Measurements from ENCODE around the gene ZBTB38.

ZBTB38 gene

DNA sequence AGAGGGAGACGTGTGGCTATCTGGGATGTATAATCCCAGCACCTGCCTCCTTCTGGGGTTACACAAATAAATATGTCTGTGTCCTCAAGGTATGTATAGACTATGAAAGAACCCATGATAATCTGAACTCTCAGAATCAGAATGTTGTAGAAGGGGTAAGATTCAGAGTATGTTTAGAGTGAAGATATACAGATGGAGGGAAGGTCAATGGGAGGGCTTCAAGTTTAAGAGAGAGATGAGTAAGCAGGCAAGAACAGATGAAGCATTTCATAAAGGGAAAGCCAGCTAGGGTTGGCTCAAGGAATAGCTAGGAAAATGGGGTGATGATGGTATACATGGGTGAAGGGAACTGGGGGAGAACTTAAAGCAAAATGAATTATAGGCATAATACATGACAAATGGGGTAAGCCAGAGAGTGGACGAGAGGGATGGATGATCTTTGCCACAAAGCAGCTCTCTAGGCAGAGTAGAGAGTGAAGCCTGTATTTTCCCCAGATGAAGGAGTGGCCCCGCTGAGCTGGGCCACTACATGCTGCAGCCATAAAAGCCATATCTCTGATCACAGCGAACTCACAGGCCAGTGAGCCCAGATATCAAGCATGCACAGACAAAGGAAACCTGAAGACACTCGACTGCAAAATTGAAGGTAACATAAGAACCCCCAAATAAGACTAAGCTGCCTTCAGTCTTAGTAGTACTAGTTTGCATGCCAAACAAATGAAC, 15.9 kb upstream of the ZBTB38 start:
- no peaks in the 10 kb centered on the region for H3K27me3 ChIP-seq (ENCODE audit: control insufficient read depth in 2 of 2, insufficient read depth in 2 of 2, low read length in 2 of 2)
- H3K9me3 ChIP-seq (ENCODE audit: control insufficient read depth in 2 of 2, low read length in 2 of 2) = no peaks in the 10 kb centered on the region
- no peak overlapping the region for H3K4me3 ChIP-seq (ENCODE audit: low read length in 2 of 2)
- no peak overlapping the region for H3K9ac ChIP-seq (ENCODE audit: low read depth in 1 of 2, low read length in 2 of 2)
- H3K4me1 ChIP-seq (ENCODE audit: control insufficient read depth in 2 of 2, insufficient read depth in 2 of 2, low read length in 2 of 2) = peaks cover 2 to 3% of the 10 kb centered on the region in 2 donors
- no peak overlapping the region for H3K27ac ChIP-seq (ENCODE audit: low read depth in 2 of 2, low read length in 2 of 2)
- H3K36me3 ChIP-seq (ENCODE audit: control insufficient read depth in 2 of 2, insufficient read depth in 2 of 2, low read length in 2 of 2) = no peaks in the 10 kb centered on the region

DNA sequence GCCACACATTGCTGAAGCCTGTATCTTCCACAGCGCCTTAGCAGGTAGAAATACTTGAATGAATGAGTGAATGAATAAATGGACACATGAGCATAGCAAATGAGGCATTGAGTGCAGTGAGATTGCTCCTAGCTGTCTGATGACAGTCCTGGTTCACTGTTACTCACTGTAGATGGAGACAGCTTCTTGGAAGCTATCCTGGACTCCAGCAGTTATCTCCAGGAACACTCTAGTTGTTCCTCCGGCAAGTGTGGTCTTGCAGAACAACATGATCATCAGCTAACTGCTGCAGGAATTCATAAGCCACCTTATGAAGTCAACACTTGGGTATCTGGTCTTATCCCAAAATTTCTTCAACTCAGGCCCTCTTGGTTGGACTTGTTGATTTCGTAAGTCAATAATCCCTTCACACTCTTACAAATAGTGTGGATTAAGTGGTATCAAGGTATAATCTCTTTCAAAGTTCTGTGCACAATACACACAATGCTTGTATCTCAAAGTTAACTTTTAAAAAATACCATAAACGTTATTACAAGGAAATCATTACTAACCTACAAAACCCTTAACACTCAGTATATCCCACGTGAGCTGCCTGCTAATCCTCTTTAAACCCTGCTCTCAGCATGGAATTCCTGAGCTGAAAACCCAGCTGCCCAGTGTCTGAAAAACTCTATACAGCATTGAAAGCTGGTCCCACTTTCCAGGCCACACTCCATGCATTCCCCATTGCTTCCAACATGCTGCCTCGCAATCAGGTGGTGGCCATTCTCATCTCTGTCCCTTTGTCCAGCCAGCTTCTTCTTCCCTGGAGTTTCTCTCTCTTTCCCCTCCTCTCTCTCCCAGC, 14.4 kb upstream of the ZBTB38 start:
- no peaks in the 10 kb centered on the region for H3K4me1 ChIP-seq (ENCODE audit: control insufficient read depth in 2 of 2, insufficient read depth in 2 of 2, low read length in 2 of 2)
- H3K9ac ChIP-seq (ENCODE audit: low read depth in 1 of 2, low read length in 2 of 2) = no peak overlapping the region
- H3K9me3 ChIP-seq (ENCODE audit: control insufficient read depth in 2 of 2, low read length in 2 of 2) = no peaks in the 10 kb centered on the region
- H3K36me3 ChIP-seq (ENCODE audit: control insufficient read depth in 2 of 2, insufficient read depth in 2 of 2, low read length in 2 of 2) = no peaks in the 10 kb centered on the region
- no peak overlapping the region for H3K27ac ChIP-seq (ENCODE audit: low read depth in 2 of 2, low read length in 2 of 2)
- H3K27me3 ChIP-seq (ENCODE audit: control insufficient read depth in 2 of 2, insufficient read depth in 2 of 2, low read length in 2 of 2) = no peaks in the 10 kb centered on the region
- H3K4me3 ChIP-seq (ENCODE audit: low read length in 2 of 2) = no peak overlapping the region

- H3K9me3 ChIP-seq (ENCODE audit: control insufficient read depth in 2 of 2, low read length in 2 of 2) = no peaks in the 10 kb centered on the region
- H3K4me1 ChIP-seq (ENCODE audit: control insufficient read depth in 2 of 2, insufficient read depth in 2 of 2, low read length in 2 of 2) = peaks cover 0 to 2% of the 10 kb centered on the region in 2 donors
- H3K9ac ChIP-seq (ENCODE audit: low read depth in 1 of 2, low read length in 2 of 2) = no peak overlapping the region
- H3K36me3 ChIP-seq (ENCODE audit: control insufficient read depth in 2 of 2, insufficient read depth in 2 of 2, low read length in 2 of 2) = no peaks in the 10 kb centered on the region
- no peak overlapping the region for H3K27ac ChIP-seq (ENCODE audit: low read depth in 2 of 2, low read length in 2 of 2)
- no peak overlapping the region for H3K4me3 ChIP-seq (ENCODE audit: low read length in 2 of 2)
- no peaks in the 10 kb centered on the region for H3K27me3 ChIP-seq (ENCODE audit: control insufficient read depth in 2 of 2, insufficient read depth in 2 of 2, low read length in 2 of 2)
Observed at GRCh38 chr3:141354517-141354916, 13.8 kb upstream of the ZBTB38 start.

DNA sequence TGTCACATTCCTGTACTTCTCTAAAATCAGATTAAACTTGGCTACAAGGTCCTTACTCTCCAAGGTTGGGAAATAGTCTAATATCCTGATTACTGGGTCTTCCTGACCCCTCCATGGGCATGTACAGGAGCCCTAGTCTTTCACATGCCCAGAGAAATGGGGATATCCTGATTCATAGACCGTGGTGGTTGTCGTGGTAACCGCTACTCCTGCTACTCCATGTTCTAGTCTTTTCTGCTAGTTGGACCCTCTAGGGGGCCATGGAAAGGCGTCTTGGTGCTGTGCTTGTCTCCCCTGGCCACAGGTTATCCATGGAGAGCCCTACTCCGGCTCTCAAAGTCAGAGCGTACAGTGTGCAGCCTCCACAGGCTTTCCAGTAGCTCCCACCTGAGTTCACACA, 13.1 kb upstream of the ZBTB38 start:
- H3K27me3 ChIP-seq (ENCODE audit: control insufficient read depth in 2 of 2, insufficient read depth in 2 of 2, low read length in 2 of 2) = no peaks in the 10 kb centered on the region
- peaks cover 0 to 2% of the 10 kb centered on the region in 2 donors for H3K4me1 ChIP-seq (ENCODE audit: control insufficient read depth in 2 of 2, insufficient read depth in 2 of 2, low read length in 2 of 2)
- H3K36me3 ChIP-seq (ENCODE audit: control insufficient read depth in 2 of 2, insufficient read depth in 2 of 2, low read length in 2 of 2) = no peaks in the 10 kb centered on the region
- H3K4me3 ChIP-seq (ENCODE audit: low read length in 2 of 2) = no peak overlapping the region
- no peak overlapping the region for H3K9ac ChIP-seq (ENCODE audit: low read depth in 1 of 2, low read length in 2 of 2)
- H3K9me3 ChIP-seq (ENCODE audit: control insufficient read depth in 2 of 2, low read length in 2 of 2) = no peaks in the 10 kb centered on the region
- H3K27ac ChIP-seq (ENCODE audit: low read depth in 2 of 2, low read length in 2 of 2) = no peak overlapping the region

DNA sequence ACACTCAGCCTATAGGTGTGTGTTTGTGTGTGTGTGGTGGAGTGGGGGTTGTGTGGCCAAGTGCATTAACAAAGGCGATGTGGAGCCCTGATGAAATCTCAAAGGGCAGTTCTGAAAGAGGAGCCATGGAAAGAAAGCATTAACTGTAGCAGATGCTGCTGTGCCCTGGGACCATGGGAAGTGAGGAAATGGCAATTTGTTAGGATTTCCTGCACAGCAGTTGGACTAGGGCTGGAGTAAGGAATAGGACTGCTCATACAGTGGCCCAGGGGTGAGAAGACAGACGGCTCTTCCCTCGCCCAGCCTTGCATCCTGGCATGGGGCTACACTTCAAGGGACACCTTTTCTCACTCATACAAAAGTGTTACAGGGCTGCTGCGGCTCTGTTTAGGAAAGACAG, 12.3 kb upstream of the ZBTB38 start:
- Histone ChIP-seq H3K27ac (ENCODE audit: low read depth in 2 of 2, low read length in 2 of 2) (no peak overlapping the region), H3K27me3 (ENCODE audit: control insufficient read depth in 2 of 2, insufficient read depth in 2 of 2, low read length in 2 of 2) (no peaks in the 10 kb centered on the region), H3K9me3 (ENCODE audit: control insufficient read depth in 2 of 2, low read length in 2 of 2) (no peaks in the 10 kb centered on the region), H3K4me1 (ENCODE audit: control insufficient read depth in 2 of 2, insufficient read depth in 2 of 2, low read length in 2 of 2) (peaks cover 1 to 2% of the 10 kb centered on the region in 2 donors), H3K4me3 (ENCODE audit: low read length in 2 of 2) (no peak overlapping the region), H3K36me3 (ENCODE audit: control insufficient read depth in 2 of 2, insufficient read depth in 2 of 2, low read length in 2 of 2) (no peaks in the 10 kb centered on the region), H3K9ac (ENCODE audit: low read depth in 1 of 2, low read length in 2 of 2) (no peak overlapping the region)

GRCh38 chr3:141360888-141361598, 7.3 kb upstream of the ZBTB38 start:
- peaks cover 3 to 7% of the 10 kb centered on the region in 2 donors for H3K4me1 ChIP-seq (ENCODE audit: control insufficient read depth in 2 of 2, insufficient read depth in 2 of 2, low read length in 2 of 2)
- no peaks in the 10 kb centered on the region for H3K9me3 ChIP-seq (ENCODE audit: control insufficient read depth in 2 of 2, low read length in 2 of 2)
- peak overlapping the region; percentile 41 to 63 for H3K9ac ChIP-seq (ENCODE audit: low read depth in 1 of 2, low read length in 2 of 2)
- no peaks in the 10 kb centered on the region for H3K36me3 ChIP-seq (ENCODE audit: control insufficient read depth in 2 of 2, insufficient read depth in 2 of 2, low read length in 2 of 2)
- peak overlapping the region; percentile 46 to 49 for H3K27ac ChIP-seq (ENCODE audit: low read depth in 2 of 2, low read length in 2 of 2)
- H3K27me3 ChIP-seq (ENCODE audit: control insufficient read depth in 2 of 2, insufficient read depth in 2 of 2, low read length in 2 of 2) = no peaks in the 10 kb centered on the region
- peak overlapping the region; percentile 53 to 67 for H3K4me3 ChIP-seq (ENCODE audit: low read length in 2 of 2)

DNA sequence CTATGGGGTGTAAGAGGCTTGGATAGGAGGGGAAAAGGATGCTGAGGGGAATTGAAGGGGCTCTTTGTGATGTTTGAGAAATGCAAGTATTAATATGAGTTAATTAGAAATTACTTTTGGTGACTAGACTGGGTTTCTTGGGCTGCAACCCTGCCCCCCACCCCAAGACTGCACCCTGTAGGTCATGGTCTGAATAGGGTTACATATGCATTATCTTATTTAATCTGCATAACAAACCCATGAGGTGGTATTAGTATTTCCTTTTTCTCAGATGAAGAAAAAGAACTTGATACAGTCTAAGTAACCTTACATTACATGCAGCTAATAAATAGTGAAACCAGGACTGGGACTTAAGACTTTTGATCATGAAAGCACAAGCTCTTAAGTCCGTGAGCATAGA, 5.6 kb upstream of the ZBTB38 start:
- H3K9ac ChIP-seq (ENCODE audit: low read depth in 1 of 2, low read length in 2 of 2) = no peak overlapping the region
- no peaks in the 10 kb centered on the region for H3K36me3 ChIP-seq (ENCODE audit: control insufficient read depth in 2 of 2, insufficient read depth in 2 of 2, low read length in 2 of 2)
- H3K4me1 ChIP-seq (ENCODE audit: control insufficient read depth in 2 of 2, insufficient read depth in 2 of 2, low read length in 2 of 2) = peaks cover 7 to 24% of the 10 kb centered on the region in 2 donors
- no peak overlapping the region for H3K27ac ChIP-seq (ENCODE audit: low read depth in 2 of 2, low read length in 2 of 2)
- no peaks in the 10 kb centered on the region for H3K9me3 ChIP-seq (ENCODE audit: control insufficient read depth in 2 of 2, low read length in 2 of 2)
- H3K27me3 ChIP-seq (ENCODE audit: control insufficient read depth in 2 of 2, insufficient read depth in 2 of 2, low read length in 2 of 2) = no peaks in the 10 kb centered on the region
- H3K4me3 ChIP-seq (ENCODE audit: low read length in 2 of 2) = no peak overlapping the region

DNA sequence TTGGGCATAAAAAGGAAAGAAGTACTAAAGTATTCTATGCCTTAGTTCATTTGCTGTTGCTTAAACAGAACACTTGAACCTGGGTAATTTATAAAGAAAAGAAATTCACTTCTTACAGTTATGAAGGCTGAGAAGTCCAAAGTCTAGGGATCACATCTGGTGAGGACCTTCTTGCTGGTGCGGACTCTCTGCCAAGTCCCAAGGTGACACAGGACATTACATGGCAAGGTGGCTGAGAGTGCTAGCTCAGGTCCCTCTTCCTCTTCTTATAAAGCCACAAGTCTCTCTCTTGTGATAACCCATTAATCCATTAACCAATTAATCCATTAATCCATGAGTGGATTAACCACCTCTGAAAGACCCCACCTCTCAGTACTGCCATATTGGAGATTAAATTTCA, 3.1 kb upstream of the ZBTB38 start:
- peaks cover 16 to 43% of the 10 kb centered on the region in 2 donors for H3K4me1 ChIP-seq (ENCODE audit: control insufficient read depth in 2 of 2, insufficient read depth in 2 of 2, low read length in 2 of 2)
- H3K27me3 ChIP-seq (ENCODE audit: control insufficient read depth in 2 of 2, insufficient read depth in 2 of 2, low read length in 2 of 2) = no peaks in the 10 kb centered on the region
- H3K27ac ChIP-seq (ENCODE audit: low read depth in 2 of 2, low read length in 2 of 2) = peak overlapping the region in 1 of 2 donors; percentile 90
- no peak overlapping the region for H3K4me3 ChIP-seq (ENCODE audit: low read length in 2 of 2)
- H3K9me3 ChIP-seq (ENCODE audit: control insufficient read depth in 2 of 2, low read length in 2 of 2) = no peaks in the 10 kb centered on the region
- H3K36me3 ChIP-seq (ENCODE audit: control insufficient read depth in 2 of 2, insufficient read depth in 2 of 2, low read length in 2 of 2) = no peaks in the 10 kb centered on the region
- no peak overlapping the region for H3K9ac ChIP-seq (ENCODE audit: low read depth in 1 of 2, low read length in 2 of 2)

GRCh38 chr3:141366285-141367037, 1.8 kb upstream of the ZBTB38 start:
- no peaks in the 10 kb centered on the region for H3K9me3 ChIP-seq (ENCODE audit: control insufficient read depth in 2 of 2, low read length in 2 of 2)
- H3K9ac ChIP-seq (ENCODE audit: low read depth in 1 of 2, low read length in 2 of 2) = peak overlapping the region in 1 of 2 donors; percentile 69
- H3K36me3 ChIP-seq (ENCODE audit: control insufficient read depth in 2 of 2, insufficient read depth in 2 of 2, low read length in 2 of 2) = no peaks in the 10 kb centered on the region
- H3K4me3 ChIP-seq (ENCODE audit: low read length in 2 of 2) = no peak overlapping the region
- H3K27ac ChIP-seq (ENCODE audit: low read depth in 2 of 2, low read length in 2 of 2) = peak overlapping the region; percentile 90 to 94
- no peaks in the 10 kb centered on the region for H3K27me3 ChIP-seq (ENCODE audit: control insufficient read depth in 2 of 2, insufficient read depth in 2 of 2, low read length in 2 of 2)
- H3K4me1 ChIP-seq (ENCODE audit: control insufficient read depth in 2 of 2, insufficient read depth in 2 of 2, low read length in 2 of 2) = peaks cover 16 to 38% of the 10 kb centered on the region in 2 donors
